NCI-H446 (cell line): Measurements from ENCODE around the gene INPP1.
A peak's percentile ranks its signal among the peaks of the same experiment; 100 is the strongest.
"Not testable (repeated sequence)": the region's sequence is repeated elsewhere in the genome, so short reads cannot be mapped to it uniquely, and the experiment has no call there.

Source experiments
- DNase-seq, 2 experiments: peaks; one replicate each; lab custom pipeline; 2025; lab: John Stamatoyannopoulos, UW

The INPP1 gene, protein sequence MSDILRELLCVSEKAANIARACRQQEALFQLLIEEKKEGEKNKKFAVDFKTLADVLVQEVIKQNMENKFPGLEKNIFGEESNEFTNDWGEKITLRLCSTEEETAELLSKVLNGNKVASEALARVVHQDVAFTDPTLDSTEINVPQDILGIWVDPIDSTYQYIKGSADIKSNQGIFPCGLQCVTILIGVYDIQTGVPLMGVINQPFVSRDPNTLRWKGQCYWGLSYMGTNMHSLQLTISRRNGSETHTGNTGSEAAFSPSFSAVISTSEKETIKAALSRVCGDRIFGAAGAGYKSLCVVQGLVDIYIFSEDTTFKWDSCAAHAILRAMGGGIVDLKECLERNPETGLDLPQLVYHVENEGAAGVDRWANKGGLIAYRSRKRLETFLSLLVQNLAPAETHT

DNA sequence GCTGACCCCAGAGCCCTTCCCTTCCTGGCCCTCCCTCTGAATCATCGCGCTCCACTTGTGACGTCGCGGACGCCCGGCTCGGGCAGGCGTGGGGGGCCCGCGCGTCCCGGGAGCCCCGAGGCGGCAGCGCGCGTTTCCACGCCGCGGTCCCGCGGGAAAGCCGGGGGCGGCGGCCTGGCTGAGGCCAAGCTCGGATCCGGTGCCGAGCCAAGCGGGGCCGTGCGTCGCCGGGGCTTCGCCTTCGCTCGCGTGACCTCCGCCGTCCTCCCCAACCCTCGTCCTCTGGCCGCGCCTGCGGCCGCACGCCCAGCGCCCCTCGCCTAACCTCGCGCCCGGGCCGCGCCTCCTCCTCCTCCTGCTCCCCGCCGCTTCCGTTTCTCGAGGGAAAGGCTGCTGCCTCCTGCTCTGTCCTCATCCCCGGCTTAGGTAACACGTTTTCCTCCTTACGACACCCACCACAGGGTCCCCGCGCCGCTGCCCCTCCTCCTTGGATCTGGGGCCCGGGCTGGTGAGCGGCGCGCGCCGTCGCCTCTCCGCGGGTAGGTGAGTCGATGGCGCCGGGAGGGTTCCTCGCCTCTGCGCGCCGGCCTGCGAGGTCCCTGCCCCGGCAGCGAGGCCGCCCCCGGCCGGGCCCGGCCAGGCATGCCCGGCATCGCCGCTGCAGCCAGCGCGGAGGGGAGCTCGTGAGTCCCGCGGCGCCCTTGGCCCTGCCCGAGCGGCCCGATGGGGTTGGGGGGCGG, at the start of gene INPP1:
TSS of gene INPP1 (plus strand) at position 54 of the 740 bp plus-strand sequence. CDS start 16,514 bp downstream, outside the sequence.
- peak in 1 of 2 experiments; percentile 33 for DNase-seq

DNA sequence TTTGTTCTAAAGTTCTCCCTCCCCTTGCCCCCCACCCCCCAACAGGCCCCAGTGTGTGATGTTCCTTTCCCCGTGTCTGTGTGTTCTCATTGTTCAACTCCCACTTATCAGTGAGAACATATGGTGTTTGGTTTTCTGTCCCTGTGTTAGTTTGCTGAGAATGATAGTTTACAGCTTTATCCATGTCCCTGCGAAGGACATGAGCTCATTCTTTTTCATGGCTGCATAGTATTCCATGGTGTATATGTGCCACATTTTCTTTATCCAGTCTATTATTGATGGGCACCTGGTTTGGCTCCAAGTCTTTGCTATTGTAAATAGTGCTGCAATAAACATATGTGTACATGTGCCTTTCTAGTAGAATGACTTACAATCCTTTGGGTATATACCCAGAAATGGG, 45.5 kb upstream of the INPP1 start:
- not testable (repeated sequence) for DNase-seq

DNA sequence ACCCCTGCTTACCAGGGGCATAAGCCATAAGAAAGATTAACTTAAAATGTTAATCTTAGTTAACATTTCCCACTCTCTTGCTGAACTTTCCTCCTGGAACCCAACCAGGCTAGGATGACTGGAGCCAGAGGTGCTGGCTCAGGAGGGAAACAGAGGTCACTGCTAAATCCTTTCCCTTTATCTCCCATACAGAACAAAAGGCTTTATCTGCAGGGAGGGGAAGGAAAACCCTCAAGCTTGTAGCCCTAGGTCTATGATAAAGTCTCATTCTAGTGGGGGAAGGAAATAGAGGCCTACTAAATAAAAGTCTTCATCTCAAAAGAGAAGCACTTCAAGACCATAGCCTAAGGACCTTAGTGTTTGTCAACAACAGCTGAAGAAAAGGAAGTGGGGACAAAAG, 42.4 kb upstream of the INPP1 start:
- no peak for DNase-seq

DNA sequence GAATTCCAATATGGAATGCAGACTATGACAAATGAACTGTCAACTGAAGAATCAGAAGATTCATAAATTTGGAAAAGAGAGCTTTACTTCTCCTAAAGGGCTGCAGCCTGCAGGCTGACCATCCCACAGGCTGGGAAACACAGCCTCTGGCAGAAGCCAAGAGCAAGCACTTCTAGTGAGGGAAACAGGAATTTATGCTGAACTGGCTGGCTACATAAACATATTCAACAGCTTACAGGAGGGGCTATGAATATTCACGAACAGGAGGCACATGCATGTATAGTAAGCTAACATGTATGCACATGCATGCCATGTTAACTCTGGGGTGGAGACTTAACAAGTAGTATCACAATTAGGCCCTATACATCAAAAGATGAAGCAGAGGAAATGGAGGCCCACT, 41.3 kb upstream of the INPP1 start:
- no peak for DNase-seq

DNA sequence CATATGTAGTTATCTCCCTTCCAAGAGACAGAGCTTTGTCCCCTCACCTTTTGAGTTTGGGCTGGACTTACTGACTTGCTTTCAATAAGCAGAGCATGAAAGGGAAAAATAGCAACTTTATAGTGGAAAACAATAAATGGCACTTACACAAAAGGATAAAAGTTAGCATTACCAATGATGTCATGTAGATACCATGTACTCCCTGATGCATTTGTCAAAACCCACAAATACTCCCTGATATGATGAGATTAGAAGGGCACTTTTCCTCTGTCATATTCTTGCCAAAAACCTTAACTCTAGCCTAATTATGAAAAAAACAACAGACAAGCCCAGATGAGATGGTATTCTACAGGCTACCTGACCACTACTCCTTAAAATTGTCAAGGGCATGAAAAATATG, 39.7 kb upstream of the INPP1 start:
- DNase-seq: no peak

DNA sequence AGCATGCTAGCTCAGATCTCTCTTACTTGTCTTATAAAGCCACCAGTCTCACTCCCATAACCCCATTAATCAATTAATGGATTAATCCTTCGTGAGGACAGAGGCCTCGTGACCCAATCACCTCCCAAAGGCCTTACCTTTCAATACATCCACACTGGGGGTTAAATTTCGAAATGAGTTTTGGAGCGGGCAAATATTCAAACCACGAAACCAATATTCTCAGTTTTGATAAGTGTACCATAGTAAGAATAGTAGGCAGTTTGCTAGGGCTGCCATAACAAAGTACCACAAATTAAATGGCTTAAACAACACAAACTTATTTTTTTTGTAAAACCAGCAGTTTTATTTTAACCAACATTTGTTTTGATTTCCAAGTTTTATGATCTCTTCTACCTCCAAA, 39.0 kb upstream of the INPP1 start:
- DNase-seq: no peak

DNA sequence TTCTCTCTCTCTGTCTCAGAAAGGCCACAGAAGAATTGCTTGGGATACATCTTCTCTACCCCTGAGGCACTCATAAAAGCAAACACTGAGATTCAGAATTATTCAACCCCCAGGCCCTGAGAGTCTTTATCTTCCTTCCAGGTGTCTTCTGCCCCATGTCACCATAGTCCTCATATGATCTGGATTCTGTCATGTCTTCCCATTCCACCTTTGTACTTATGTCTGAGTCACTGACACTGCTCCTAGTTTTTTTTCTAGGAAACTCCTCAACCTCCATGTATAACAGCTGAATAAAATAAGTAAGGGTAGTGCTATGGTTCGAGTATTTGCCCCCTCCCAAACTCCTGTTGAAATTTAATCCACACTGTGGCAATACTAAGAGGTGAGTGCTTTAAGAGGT, 35.4 kb upstream of the INPP1 start:
- no peak for DNase-seq

DNA sequence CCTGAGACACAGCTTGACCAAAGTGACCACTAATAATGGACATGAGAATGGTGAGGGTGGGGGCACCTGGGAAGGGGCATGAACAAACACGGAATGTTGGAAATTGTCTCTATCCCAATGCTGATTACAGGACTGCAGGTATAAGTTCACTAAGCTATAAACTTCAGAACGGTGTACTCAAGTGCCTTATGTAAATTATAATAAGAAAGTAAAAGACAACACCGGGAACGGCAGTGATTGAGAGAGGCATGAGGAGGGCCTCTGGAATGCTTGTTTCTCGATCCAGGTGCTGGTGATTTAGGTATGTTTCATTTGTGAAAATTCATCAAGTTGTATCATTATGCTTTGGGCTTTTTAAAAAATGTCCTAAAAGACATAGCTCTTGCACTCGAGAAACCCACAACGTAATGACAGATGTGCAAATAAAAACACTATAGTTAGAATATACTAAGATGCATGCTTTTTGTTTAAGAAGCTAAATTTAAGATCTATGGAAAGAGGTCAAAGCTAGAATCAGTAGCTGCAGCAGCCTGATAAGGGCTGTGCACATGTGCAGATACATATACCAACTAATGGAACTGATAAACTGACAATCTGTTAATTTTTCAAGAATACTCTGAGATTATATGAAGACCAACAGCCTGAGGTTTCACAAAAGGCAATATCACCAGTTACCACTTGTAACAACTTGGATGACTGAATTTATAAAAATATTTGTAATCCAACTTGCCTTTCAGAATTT, 31.3 kb upstream of the INPP1 start:
- no peak for DNase-seq

DNA sequence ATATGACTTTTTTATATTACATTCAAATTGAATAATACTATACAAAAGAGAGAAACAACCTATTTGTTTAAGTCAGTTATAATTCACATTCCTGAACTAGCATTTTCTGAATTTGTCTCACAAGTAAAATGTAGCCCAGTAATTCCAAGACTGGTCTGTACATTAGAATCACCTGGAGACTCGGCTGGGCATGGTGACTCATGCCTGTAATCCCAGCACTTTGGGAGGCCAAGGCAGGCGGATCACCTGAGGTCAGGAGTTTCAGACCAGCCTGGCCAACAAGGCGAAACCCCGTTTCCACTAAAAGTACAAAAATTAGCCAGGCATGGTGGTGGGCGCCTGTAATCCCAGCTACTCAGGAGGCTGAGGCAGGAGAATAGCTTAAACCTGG, 30.8 kb upstream of the INPP1 start:
- DNase-seq: not testable (repeated sequence)

DNA sequence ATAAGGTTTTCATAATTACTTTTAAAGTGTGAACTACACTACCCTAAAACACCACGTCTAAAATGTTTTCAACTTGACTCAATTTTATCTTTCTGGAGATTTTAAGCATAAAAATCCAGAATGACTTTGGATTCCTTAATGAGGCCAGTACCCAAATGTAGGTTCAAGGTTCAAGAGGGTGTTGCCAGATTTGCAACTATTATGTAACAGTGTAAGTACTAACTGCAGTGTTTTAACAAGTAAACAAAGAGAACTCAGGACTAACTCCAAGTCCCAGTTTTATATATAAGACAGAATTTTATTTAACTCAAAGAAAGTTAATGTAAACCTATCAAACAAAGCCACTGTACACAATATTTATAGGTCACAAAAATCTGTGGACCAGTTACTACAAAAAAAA, 29.5 kb upstream of the INPP1 start:
- DNase-seq: no peak

DNA sequence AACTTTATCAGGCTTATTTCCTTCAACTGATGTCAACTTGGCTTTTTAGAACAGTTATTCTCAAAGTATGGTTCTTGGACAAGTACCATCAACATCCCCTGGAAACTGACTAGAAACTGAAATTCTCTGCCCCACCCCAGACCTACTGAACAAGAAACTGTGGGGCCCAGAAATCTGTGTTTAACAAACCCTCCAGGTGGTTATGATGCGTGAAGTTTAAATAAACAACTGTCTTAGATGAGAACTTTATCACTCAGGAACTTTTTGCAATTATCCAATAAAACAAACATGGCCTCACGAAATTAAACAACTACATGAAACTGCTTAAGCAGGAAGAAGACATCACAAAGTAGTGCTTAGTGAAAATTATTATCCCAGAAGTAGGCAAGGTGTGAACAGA, 28.1 kb upstream of the INPP1 start:
- DNase-seq: no peak

DNA sequence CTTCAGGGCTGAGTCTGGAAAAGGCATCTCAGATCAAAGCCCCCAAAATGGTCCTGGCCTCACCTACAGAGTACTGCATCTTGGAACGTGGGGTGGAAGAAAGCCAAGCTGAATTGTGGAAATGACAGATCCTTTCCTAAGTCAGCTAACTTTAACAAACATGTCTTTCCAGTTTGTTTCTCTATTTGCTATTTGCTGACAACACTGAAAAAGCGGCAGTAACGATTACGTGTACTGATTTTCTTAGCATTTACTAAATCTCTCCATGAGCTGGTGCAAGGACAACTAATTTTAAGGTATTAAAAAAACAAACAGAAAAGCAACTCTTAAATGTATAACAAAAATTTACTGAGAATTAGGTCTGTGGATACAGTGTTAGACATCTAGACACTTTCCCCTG, 24.9 kb upstream of the INPP1 start:
- no peak for DNase-seq

DNA sequence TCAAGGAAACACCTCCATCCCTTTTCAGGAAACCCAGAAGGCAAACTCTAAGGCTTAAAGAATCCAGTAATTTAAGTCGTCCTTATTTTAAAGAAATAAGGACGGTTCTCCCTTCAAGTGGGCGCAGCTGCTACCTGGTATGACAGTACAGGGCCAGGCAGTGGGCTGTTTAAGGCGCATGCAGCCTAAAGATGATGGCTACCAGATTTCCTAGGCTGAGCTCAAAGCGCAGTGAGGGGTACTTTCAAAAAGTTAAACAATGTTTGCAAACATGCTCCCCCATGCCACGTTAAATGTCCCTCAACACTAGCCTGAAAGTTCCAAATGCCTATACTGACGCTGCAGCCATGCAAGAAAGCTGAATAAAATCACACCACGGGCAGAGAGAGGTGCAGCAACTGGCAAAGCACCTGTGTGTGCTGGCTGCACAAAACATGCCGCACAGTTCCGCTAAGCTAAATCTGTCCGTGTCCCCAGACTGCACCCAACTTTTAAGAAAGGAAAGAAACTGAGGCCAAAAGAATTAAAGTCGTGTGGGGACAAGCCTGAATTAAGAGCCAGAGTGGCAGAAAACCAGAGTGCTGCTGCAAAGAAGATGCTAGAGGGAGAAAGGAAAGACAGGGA, 24.3 kb upstream of the INPP1 start:
- no peak for DNase-seq

DNA sequence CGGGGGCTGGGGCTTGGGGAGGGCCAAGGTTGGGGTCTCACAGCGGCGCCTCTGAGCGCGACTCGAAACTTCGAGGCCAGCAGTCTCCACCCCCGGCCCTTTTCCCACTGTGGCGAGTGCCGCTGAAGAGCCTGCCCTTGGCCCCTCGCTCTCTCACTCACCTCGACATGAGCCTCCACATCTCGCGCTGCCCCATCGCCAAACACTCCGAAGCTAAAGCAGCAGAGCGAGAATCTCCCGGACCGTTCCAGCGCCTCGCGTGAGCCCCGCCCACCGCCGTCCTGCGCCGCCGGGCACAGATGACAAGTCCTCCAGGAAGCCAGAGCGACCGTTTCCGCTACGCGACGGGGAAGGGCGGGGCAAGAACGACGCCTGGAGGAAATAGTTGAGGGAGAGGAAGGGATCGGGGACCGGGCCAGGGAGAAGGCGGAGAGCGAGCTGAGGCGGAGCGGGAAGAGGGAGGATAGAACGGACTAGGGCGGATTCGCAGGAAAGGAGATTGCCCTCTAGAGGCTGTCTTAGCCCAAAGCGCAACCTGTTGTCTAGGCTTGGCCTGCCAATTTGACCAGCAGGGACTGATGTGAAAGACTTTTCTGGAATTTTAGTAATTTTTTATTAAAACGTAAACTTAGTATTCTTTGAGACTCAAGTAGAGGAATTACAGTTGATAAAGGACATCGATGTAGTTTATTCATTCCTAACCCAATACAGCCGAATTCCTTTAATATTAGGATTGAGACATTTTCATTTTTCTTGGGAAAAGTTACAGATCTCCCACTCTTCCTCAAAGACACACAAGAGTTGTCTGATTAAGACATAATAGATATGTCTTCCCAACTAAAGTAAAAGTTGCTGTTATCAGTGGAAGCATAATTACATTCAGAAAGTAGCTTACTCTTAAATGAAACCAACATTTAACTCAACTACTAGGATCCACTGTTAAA, 23.6 kb upstream of the INPP1 start, which contains the start of gene HIBCH:
TSS of gene HIBCH (minus strand) at position 272 of the 944 bp plus-strand sequence. CDS start at position 196, 76 bp downstream.
- DNase-seq: peak; percentile 95 to 98

DNA sequence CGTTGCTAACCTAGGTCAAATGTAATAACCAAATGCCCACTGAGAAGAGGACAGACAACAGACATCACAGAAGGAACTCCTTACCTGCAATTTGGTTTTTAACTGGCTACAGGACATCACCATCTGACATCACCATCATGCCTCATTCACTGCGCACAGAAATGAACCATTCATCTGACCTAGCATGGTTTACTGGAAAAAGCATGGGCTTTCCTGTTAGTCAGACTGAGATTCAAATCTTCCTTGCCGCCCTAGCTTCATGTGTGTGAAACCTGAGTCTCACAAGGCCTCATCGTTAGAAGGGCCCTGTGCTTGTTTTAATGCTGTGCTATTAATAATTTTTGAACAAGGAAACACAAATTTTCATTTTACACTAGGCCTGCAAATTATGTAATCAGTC, 22.7 kb upstream of the INPP1 start:
- no peak for DNase-seq

DNA sequence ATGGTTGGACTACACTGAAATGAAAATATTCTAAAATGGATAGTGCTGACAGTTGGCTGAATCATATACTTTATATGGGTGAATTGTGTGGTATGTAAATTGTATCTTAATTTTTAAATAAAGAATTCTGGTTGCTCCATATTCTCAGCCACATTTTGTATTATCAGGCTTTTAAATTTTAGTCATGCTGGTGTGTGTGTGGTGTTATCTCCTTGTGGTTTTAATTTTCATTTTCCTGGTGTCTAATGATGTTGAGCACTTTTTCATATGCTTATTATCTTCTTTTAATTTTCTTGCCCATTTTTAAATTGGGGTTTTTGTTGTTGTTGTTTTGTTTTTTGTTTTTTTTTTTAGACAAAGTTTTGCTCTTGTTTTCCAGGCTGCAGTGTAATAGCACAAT, 20.0 kb upstream of the INPP1 start:
- no peak for DNase-seq

DNA sequence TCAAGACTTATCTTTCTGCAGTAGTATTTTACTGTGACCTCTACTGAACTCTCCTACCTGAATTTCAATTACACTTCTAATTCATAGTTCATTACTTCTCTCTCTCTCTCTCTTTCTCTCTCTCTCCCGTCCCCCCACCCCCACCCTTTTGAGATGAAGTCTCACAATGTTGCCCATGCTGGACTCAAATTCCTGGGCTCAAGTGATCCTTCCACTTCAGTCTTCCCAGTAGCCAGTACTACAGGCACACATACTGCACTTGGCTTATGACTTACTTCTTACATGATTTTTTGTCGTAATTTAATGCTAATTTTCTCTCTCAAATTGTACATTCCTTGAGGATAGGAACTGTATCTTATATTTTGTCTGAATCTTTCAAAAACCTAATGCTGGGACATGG, 17.8 kb upstream of the INPP1 start:
- no peak for DNase-seq

DNA sequence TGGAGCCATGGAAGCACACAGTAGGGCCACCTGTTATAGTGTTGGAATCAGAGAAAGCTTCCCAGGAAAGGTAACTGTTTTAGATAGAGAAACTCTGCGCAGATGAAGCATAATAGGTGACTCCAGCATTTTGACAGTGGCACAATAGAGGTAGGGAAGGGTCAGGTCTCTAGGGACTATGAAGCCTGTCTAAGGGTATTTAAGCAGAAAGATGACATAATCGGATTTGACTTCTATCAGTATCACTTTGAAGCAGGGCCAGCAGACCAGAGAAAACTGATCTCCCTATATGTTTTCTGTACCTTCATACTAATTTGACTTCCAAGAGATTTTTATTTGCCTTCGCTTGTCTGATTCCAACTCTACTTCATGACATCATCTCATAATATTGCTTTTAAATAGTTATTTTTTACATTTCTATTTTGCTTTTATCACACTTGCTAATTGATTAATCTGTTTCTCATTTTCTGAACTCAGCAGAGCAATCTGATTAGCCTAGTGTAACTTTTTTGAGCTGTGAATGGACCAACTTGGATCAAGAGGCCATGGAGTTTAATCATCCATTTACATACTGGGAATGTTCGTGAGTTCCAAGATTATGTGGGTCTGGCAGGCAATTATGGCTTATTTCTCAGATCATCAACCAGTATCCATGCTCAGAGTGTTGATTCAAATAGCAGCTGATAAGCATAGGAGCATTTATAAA, 15.4 kb upstream of the INPP1 start:
- no peak for DNase-seq

DNA sequence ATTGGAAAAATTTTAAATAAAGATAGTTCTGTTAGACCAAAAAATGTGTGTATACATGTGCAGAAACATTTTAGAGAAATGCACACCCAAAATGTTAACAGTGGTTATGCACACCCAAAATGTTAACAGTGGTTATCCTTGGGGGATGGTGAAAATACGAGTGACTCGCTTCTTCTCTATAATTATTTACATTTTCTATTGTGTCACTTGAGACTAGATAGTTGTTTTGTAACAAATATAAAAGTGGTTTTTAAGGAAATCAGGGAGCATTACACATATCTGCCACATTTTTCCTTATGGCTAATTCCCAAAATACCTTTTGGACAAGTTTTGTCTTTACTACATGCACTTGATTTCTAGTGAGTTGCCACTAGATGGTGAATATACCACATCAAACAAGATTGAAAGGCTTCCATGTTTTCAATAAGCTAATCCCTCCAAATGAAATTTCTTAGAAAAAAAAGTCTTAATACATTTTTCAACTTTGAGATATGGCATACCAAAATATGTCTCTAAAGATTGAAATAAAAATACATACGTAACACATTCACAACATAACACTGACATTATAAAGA, 14.7 kb upstream of the INPP1 start:
- peak in 1 of 2 experiments; percentile 24 for DNase-seq

DNA sequence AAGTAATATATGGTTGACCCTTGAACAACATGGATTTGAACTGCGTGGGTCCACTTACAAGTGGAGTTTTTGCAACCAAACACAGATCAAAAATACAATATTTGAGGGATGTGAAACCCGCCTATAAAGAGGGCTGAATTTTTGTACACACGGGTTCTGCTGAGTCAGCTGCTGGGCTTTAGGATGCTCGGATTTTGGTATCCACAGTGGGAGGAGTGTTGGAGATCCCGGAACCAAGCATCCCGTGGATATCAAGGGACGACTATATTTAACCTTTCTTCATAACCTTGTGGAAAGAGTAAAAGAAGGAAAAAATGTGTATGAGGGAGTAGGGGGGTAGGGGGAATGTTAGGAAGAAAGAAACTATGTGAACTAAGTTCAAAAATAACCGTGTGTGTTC, 10.0 kb upstream of the INPP1 start:
- DNase-seq: no peak
